Fibroblast of lung (primary cell): ENCODE measurements around the gene IGLL1.
A peak's percentile ranks its signal among the peaks of the same experiment; 100 is the strongest.

Experiments used
- EZH2 ChIP-seq: IDR thresholded peaks from 2 replicates; pipeline ENCODE4 v1.5.1; 2012; ENCODE audit warnings: low read length, control low read depth, mild to moderate bottlenecking; ENCODE audit errors: missing control alignments
- TF ChIP-seq, protein P1 (sequence below), 2 donors: IDR thresholded peaks in 1 of 2; conservative IDR thresholded peaks in 1 of 2; 1 replicate in 1 of 2; 2 replicates in 1 of 2; pipeline ENCODE4 v1.5.1; 2011 to 2012; ENCODE audit warnings: low read length in 2 of 2, control low read depth in 1 of 2, inconsistent platforms in 1 of 2, low read depth in 1 of 2, mild to moderate bottlenecking in 1 of 2

DNA sequence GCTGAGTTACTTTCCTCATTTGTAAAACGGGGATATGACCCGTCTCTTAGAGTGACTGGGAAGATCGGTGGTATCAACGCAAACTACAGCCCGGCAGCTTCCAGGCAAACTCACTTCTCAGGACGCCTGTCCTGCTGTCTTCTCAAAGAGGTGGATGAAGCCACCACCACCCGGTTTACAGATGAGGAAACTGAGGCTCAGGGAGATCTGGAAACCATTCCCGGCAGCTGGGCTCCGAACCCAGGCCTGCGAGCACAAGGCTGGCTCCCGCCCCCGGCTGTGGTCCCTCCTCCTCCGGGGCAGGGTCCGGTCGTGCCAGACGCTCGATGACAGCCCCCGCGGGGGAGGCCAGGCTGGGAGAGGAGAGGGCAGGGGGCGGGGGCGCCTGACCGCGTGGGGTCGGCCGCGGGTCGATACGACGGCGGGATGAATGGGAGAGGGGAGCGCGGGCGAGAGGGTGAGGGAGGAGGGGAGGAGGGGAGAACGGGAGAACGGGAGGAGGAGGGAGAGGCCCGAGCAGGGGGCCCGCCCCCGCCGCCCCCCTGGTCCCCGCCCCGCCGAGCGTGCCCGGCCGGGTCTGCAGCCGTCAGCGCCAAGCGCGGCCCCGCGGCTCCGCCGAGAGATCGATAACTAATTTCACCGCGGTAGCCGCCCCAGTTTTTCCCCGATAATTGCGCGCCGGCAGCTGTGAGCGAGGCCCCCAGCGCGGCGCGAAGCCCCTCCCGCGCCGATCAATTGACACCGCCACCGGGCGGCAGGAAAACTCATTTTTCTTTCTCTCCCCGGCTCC, 14.0 kb downstream of the IGLL1 start:
- TF ChIP-seq, protein P1, sequence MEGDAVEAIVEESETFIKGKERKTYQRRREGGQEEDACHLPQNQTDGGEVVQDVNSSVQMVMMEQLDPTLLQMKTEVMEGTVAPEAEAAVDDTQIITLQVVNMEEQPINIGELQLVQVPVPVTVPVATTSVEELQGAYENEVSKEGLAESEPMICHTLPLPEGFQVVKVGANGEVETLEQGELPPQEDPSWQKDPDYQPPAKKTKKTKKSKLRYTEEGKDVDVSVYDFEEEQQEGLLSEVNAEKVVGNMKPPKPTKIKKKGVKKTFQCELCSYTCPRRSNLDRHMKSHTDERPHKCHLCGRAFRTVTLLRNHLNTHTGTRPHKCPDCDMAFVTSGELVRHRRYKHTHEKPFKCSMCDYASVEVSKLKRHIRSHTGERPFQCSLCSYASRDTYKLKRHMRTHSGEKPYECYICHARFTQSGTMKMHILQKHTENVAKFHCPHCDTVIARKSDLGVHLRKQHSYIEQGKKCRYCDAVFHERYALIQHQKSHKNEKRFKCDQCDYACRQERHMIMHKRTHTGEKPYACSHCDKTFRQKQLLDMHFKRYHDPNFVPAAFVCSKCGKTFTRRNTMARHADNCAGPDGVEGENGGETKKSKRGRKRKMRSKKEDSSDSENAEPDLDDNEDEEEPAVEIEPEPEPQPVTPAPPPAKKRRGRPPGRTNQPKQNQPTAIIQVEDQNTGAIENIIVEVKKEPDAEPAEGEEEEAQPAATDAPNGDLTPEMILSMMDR (conservative IDR thresholded peaks at IDR 0.05 in 1 of 2, IDR thresholded peaks at IDR 0.05 in 1 of 2; ENCODE audit: low read depth in 1 of 2, low read length in 2 of 2), result no peak
- peak; percentile 86 for TF ChIP-seq EZH2
